D721Med (cell line): ENCODE measurements around the gene MMP3.
"Not testable (repeated sequence)": the region's sequence is repeated elsewhere in the genome, so short reads cannot be mapped to it uniquely, and the experiment has no call there.

Experiments
- DNase-seq: peaks from one replicate; pipeline ENCODE4 v3.0.0; 2011; ENCODE audit warnings: low spot score; ENCODE audit not compliant: insufficient read length
- FAIRE-seq: peaks from 2 replicates; lab custom pipeline; 2011; peaks lifted over from hg19 to GRCh38; lab: Jason Lieb, UNC
- TF ChIP-seq, protein P1 (sequence below): IDR thresholded peaks from 2 replicates; pipeline ENCODE4 v1.5.1; 2012; ENCODE audit warnings: mild to moderate bottlenecking, control low read depth; ENCODE audit not compliant: insufficient read depth; ENCODE audit errors: missing control alignments

The MMP3 gene

DNA sequence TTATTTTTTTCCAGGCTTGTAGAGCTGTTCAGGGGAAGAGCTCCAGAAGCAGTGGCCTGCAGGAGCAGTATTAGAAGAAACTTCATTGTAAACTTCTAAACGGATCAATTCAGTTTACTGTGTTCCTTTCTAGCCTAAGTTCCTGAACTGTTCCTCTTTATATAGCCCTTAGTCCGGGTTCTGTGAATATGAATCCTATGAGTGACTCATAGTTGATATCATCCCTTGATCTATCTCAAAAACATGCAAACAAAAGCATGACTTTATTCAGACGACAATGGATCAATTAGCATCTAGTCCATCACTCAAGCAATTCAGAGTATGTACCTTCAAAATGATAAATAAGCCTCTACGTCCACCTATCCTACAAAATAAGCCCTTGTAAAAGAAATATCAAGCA is 31.4 kb upstream of the MMP3 start, which contains the start of gene MMP12:
MMP12 (minus strand) TSS at position 131 of the 400 bp plus-strand sequence; CDS start at position 86, 45 bp downstream.
- TF ChIP-seq, protein P1, sequence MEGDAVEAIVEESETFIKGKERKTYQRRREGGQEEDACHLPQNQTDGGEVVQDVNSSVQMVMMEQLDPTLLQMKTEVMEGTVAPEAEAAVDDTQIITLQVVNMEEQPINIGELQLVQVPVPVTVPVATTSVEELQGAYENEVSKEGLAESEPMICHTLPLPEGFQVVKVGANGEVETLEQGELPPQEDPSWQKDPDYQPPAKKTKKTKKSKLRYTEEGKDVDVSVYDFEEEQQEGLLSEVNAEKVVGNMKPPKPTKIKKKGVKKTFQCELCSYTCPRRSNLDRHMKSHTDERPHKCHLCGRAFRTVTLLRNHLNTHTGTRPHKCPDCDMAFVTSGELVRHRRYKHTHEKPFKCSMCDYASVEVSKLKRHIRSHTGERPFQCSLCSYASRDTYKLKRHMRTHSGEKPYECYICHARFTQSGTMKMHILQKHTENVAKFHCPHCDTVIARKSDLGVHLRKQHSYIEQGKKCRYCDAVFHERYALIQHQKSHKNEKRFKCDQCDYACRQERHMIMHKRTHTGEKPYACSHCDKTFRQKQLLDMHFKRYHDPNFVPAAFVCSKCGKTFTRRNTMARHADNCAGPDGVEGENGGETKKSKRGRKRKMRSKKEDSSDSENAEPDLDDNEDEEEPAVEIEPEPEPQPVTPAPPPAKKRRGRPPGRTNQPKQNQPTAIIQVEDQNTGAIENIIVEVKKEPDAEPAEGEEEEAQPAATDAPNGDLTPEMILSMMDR: no peak
- FAIRE-seq: no peak
- DNase-seq: no peak

DNA sequence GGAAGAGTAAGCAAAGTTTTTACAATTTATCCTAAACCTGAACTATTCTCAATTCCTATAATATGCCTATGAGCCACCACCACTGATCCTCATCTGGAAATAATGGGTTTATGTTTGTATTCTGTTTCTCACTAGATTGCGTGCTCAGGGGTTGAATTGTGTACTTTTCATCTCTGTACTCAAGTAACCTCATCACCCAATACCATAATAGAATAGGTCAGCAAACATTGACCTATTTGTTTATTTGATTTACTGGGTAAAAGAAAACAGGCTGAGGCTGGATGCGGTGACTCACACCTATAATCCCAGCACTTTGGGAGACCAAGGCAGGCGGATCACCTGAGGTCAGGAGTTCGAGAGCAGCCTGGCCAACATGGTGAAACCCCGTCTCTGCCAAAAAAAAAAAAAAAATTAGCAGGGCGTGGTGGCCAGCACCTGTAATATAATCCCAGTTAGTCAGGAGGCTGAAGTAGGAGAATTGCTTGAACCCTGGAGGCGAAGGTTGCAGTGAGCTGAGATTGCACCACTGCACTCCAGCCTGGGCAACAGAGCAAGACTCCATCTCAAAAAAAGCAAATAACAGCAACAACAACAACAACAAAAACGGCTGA is 26.1 kb upstream of the MMP3 start:
- FAIRE-seq, DNase-seq: not testable (repeated sequence)

DNA sequence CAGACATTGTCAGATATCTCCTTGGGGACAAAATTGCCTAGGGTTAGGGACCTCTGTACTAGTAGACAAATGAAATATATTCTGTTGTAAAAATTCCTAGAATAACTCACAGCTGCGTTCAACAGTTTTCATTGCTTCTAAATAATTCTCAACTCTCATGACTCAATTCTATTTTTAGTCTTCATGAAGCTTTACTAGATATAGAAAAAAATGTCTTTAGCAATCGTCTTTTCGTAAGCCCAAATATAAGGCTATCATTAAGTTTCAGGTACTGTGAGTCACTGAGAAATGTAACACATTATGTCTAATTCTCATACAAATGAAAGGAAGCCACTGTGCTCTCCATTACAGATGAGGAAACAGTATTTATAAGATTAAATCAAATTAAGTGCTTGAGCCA is 24.9 kb upstream of the MMP3 start:
- DNase-seq: no peak
- FAIRE-seq: no peak
- TF ChIP-seq, protein P1: no peak

DNA sequence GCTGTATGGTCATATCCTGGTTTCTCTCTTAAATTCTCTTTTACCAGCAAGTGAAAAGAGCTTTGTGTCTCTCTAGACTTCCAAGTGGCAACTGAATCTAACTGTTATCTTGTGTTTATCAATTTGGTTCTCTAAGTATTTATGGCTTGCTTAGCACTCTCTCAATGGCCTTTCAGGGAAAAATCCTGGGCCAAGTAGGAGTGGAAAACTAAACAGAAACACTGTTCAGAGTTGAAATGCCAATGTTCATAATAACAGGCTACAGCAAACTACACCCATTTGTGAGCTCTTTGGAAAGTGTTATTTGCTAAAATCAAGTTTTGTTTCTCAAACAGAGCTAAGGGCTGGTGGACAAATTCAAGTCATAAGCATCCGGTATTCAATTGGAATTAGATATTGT is 21.3 kb upstream of the MMP3 start:
- DNase-seq (no peak), FAIRE-seq (no peak)
- TF ChIP-seq, protein P1: no peak

DNA sequence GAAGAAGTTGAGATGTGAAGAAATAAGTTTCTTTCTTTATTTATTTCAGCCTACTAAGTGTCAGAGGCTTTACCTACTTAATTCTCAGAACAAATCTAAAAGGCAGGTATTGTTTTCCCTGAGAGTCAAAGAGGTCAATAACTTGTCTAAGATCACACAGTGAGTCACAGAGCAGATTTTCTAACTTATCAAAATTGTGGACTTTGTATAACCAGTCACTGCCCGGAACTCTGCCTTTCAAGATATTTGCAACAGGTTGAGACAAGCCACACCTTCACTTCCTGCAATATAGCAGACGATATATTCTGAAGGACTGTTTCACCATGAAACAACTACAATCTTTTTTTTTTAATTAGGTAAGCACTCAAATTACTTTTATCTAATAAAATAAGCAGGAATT is 10.5 kb upstream of the MMP3 start:
- TF ChIP-seq, protein P1: no peak
- FAIRE-seq (no peak), DNase-seq (no peak)

DNA sequence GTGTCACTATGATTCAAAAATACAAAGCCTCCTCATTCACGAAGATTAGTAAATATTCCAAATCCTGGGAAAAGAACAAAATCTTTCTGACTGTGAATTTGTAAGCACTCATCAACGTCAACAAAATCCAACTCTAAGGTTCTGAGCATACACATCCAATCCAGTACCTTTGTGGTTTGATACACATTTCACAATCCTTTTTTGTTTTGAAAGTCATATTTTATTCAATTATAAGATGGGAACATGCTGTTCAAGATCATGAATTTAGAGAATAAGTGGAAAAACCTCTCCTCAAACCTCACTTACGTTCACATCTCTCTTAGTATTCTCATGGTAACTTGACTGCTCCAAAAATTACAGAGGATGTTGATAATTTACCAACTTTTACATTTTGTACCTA is 9.6 kb upstream of the MMP3 start:
- DNase-seq (no peak), FAIRE-seq (no peak)
- TF ChIP-seq, protein P1: no peak

- DNase-seq (no peak), FAIRE-seq (no peak)
- TF ChIP-seq, protein P1: no peak
Observed at GRCh38 chr11:102850973-102851745, 7.8 kb upstream of the MMP3 start.
